ENCODE measurements around the gene AFAP1.

DNA sequence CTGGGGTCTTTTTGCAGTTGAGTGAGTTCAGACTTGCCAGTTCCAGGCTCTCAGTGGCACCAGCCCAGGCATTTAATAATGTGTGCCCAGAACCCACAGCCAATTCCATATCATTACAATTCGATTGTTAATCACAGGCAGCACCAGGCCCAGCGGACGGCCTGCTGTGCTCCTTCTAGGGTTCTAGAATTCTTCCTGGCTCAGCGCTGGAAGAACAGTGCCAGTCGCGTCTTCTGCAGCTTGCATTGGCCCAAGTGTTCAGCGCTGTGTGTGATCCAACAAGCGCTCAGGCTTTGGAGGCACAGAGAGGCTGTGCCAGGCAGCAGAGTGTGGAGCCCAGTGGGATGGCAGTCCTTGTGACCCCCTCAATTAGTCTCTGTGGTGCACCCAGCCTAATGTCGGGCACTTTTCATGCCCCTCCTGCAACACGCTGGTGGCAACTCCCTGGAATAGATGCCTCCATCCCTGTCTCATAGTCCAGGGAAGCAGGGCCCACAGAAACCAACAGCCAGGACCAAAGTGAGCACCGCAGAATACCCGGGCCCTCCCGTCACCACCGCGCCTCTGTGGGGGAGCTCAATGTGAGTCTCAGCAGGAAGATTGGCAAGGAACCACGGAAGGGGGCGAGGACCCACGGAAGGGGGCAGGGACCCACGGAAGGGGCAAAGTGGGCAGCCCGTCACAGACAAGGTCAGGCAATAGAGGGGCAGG, 193.2 kb downstream of the AFAP1 start:
- TF ChIP-seq, protein P1, sequence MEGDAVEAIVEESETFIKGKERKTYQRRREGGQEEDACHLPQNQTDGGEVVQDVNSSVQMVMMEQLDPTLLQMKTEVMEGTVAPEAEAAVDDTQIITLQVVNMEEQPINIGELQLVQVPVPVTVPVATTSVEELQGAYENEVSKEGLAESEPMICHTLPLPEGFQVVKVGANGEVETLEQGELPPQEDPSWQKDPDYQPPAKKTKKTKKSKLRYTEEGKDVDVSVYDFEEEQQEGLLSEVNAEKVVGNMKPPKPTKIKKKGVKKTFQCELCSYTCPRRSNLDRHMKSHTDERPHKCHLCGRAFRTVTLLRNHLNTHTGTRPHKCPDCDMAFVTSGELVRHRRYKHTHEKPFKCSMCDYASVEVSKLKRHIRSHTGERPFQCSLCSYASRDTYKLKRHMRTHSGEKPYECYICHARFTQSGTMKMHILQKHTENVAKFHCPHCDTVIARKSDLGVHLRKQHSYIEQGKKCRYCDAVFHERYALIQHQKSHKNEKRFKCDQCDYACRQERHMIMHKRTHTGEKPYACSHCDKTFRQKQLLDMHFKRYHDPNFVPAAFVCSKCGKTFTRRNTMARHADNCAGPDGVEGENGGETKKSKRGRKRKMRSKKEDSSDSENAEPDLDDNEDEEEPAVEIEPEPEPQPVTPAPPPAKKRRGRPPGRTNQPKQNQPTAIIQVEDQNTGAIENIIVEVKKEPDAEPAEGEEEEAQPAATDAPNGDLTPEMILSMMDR (IDR thresholded peaks at IDR 0.05) = no peak
- TF ChIP-seq EZH2 (IDR thresholded peaks at IDR 0.05; ENCODE audit: borderline replicate concordance, insufficient read depth, low read depth, low read length, poor library complexity, severe bottlenecking) = no peak

All from B cell (primary cell).